Endodermal cell (in vitro differentiated cells): Measurements from ENCODE around the gene KEL. TPM values are rescaled to one million over a fixed set of nuclear protein-coding genes. Genes with fewer than 3 reads are reported as not detected.

Experiments used
- DNase-seq: peaks from one replicate; pipeline ENCODE4 v3.0.0-alpha.2; 2017
- H3K27ac ChIP-seq: 2 replicates; pipeline ENCODE4 v1.5.1; 2013; ENCODE audit warnings: mild to moderate bottlenecking, low read depth, low read length, moderate library complexity
- H3K27me3 ChIP-seq: 2 replicates; pipeline ENCODE4 v1.6.1; 2013; ENCODE audit warnings: mild to moderate bottlenecking, low read length, moderate library complexity; ENCODE audit not compliant: insufficient read depth, control insufficient read depth, poor library complexity, severe bottlenecking
- H3K36me3 ChIP-seq: 2 replicates; pipeline ENCODE4 v1.7.0; 2013; ENCODE audit warnings: mild to moderate bottlenecking, low read length, moderate library complexity; ENCODE audit not compliant: control insufficient read depth, insufficient read depth
- H3K4me1 ChIP-seq: one replicate; pipeline ENCODE4 v1.7.0; 2013; ENCODE audit warnings: low read length; ENCODE audit not compliant: control insufficient read depth, insufficient read depth
- H3K4me3 ChIP-seq: 2 replicates; pipeline ENCODE4 v1.5.1; 2013; ENCODE audit warnings: mild to moderate bottlenecking, low read length, moderate library complexity
- H3K9ac ChIP-seq: 2 replicates; pipeline ENCODE4 v1.6.1; 2013; ENCODE audit warnings: mild to moderate bottlenecking, low read length, moderate library complexity; ENCODE audit not compliant: poor library complexity, severe bottlenecking; ENCODE audit errors: extremely low read depth
- H3K9me3 ChIP-seq: 2 replicates; pipeline ENCODE4 v1.6.1; 2013; ENCODE audit warnings: mild to moderate bottlenecking, low read length, moderate library complexity; ENCODE audit not compliant: control insufficient read depth
- H3K27ac Mint-ChIP-seq: 2 replicates; pipeline ENCODE4 v1.8.0; 2020; ENCODE audit warnings: mixed read lengths
- H3K27me3 Mint-ChIP-seq: 2 replicates; pipeline ENCODE4 v1.8.0; 2021; ENCODE audit warnings: mild to moderate bottlenecking, mixed read lengths; ENCODE audit not compliant: insufficient read depth
- H3K36me3 Mint-ChIP-seq: 2 replicates; pipeline ENCODE4 v1.8.0; 2020; ENCODE audit warnings: low read depth, mixed read lengths
- H3K4me1 Mint-ChIP-seq: 2 replicates; pipeline ENCODE4 v1.8.0; 2020; ENCODE audit warnings: mixed read lengths
- H3K4me3 Mint-ChIP-seq: 2 replicates; pipeline ENCODE4 v1.8.0; 2020; ENCODE audit warnings: mild to moderate bottlenecking, moderate library complexity, mixed read lengths
- H3K9me3 Mint-ChIP-seq: 2 replicates; pipeline ENCODE4 v1.8.0; 2020; ENCODE audit warnings: mild to moderate bottlenecking, mixed read lengths
- CTCF ChIP-seq: fragments of 200-600 bp; sonication (generic); conservative IDR thresholded peaks from 2 replicates; pipeline ENCODE4 v1.5.0; 2021; ENCODE audit warnings: antibody characterized with exemption, mild to moderate bottlenecking
- WGBS, 2 experiments: methylation state at CpG; one replicate each; pipeline versions ENCODE4 v1.1.5 to v1.1.7; 2013; ENCODE audit warnings: missing lambda C conversion rate in 2 of 2, mixed read lengths in 1 of 2; ENCODE audit not compliant: insufficient coverage in 1 of 2, insufficient read length in 1 of 2; 5-methylcytosine and 5-hydroxymethylcytosine counted together
- total RNA-seq, 2 donors: library from RNA; stranded (reverse); fragmentation: NEBNext Ultra II Directional in 1 of 2; extraction: Animal tissue kit (Norgen Biotek cat#: 25700) in 1 of 2; gene quantifications; 2 replicates in 1 of 2; 3 replicates in 1 of 2; pipeline ENCODE4 v1.2.1, GENCODE V29; 2021

Gene KEL
- total RNA-seq, 2 donors from 2014 or later: 79.4 to 86.0 TPM

GRCh38 chr7:142906643-142907042, 55.5 kb downstream of the KEL start:
- H3K9me3 ChIP-seq: peaks cover 52% of the 10 kb centered on the region
- 92 to 96% methylated on average over 2 of the region's 2 CpGs for WGBS, 2 experiments
- Mint-ChIP-seq H3K36me3 (no peaks in the 10 kb centered on the region), H3K27ac (no peak overlapping the region), H3K9me3 (peaks cover 46% of the 10 kb centered on the region), H3K4me1 (peaks cover 9% of the 10 kb centered on the region), H3K4me3 (no peak overlapping the region), H3K27me3 (peaks cover 15% of the 10 kb centered on the region)
- no peak for TF ChIP-seq CTCF
- no peak overlapping the region for H3K4me3 ChIP-seq
- H3K27me3 ChIP-seq: no peaks in the 10 kb centered on the region
- H3K27ac ChIP-seq: no peak overlapping the region
- H3K36me3 ChIP-seq: no peaks in the 10 kb centered on the region
- no peaks in the 10 kb centered on the region for H3K4me1 ChIP-seq
- H3K9ac ChIP-seq: no peak overlapping the region
- DNase-seq: peak; percentile 6

GRCh38 chr7:142905759-142906158, 56.4 kb downstream of the KEL start:
- H3K9me3 Mint-ChIP-seq: peaks cover 46% of the 10 kb centered on the region
- no peak overlapping the region for H3K27ac ChIP-seq
- no peak overlapping the region for H3K4me3 ChIP-seq
- peaks cover 52% of the 10 kb centered on the region for H3K9me3 ChIP-seq
- no peak overlapping the region for H3K4me3 Mint-ChIP-seq
- H3K4me1 ChIP-seq: no peaks in the 10 kb centered on the region
- H3K36me3 ChIP-seq: no peaks in the 10 kb centered on the region
- no peaks in the 10 kb centered on the region for H3K36me3 Mint-ChIP-seq
- H3K27me3 Mint-ChIP-seq: peaks cover 11% of the 10 kb centered on the region
- WGBS, 2 experiments: 75 to 80% methylated on average over 2 of the region's 2 CpGs
- H3K27ac Mint-ChIP-seq: no peak overlapping the region
- H3K27me3 ChIP-seq: no peaks in the 10 kb centered on the region
- H3K9ac ChIP-seq: no peak overlapping the region
- no peak for TF ChIP-seq CTCF
- DNase-seq: no peak
- peaks cover 14% of the 10 kb centered on the region for H3K4me1 Mint-ChIP-seq

- no peaks in the 10 kb centered on the region for H3K36me3 Mint-ChIP-seq
- peaks cover 46% of the 10 kb centered on the region for H3K9me3 Mint-ChIP-seq
- peaks cover 13% of the 10 kb centered on the region for H3K27me3 Mint-ChIP-seq
- Histone ChIP-seq H3K4me3 (peak overlapping the region; percentile 30), H3K27me3 (no peaks in the 10 kb centered on the region), H3K9ac (no peak overlapping the region), H3K27ac (no peak overlapping the region), H3K36me3 (no peaks in the 10 kb centered on the region), H3K9me3 (peaks cover 52% of the 10 kb centered on the region), H3K4me1 (no peaks in the 10 kb centered on the region)
- no peak for DNase-seq
- H3K4me1 Mint-ChIP-seq: peaks cover 13% of the 10 kb centered on the region
- no peak overlapping the region for H3K4me3 Mint-ChIP-seq
- H3K27ac Mint-ChIP-seq: no peak overlapping the region
- no peak for TF ChIP-seq CTCF
Observed at GRCh38 chr7:142904128-142904527, 58.0 kb downstream of the KEL start.
